Activated B cell treated with CpG ODN at 0.5 μM for 24 hours (primary cell): ENCODE results near the gene SNAPC3. TPM values are rescaled to one million over a fixed set of nuclear protein-coding genes. Genes with fewer than 3 reads are reported as not detected.
A peak's percentile ranks its signal among the peaks of the same experiment; 100 is the strongest.

Experiments used
- ATAC-seq: fragments of 200-7000 bp; cut with Tn5 transposase; one replicate; pipeline ENCODE4 v1.10.0; 2021; ENCODE audit warnings: low read depth, mild to moderate bottlenecking, moderate library complexity
- CTCF ChIA-PET: fragments of 350-600 bp; sonication (Branson Sonifier 250); formaldehyde crosslinking; loops from one replicate; lab custom pipeline; 2021; ENCODE audit warnings: antibody characterized with exemption; lab: Charles Lee
- POLR2A ChIA-PET: fragments of 350-600 bp; sonication (Branson Sonifier 250); formaldehyde crosslinking; loops from one replicate; lab custom pipeline; 2021; ENCODE audit warnings: antibody characterized with exemption; lab: Charles Lee
- DNase-seq: peaks from one replicate; pipeline ENCODE4 v3.0.0; 2022
- H3K27ac Mint-ChIP-seq: one replicate; pipeline ENCODE4 v1.8.0; 2020; ENCODE audit warnings: mixed read lengths
- H3K27me3 Mint-ChIP-seq: one replicate; pipeline ENCODE4 v1.8.0; 2021; ENCODE audit warnings: mixed read lengths
- H3K36me3 Mint-ChIP-seq: one replicate; pipeline ENCODE4 v1.8.0; 2021; ENCODE audit warnings: low read depth, mixed read lengths
- H3K4me1 Mint-ChIP-seq: one replicate; pipeline ENCODE4 v1.8.0; 2021; ENCODE audit warnings: mixed read lengths
- H3K4me3 Mint-ChIP-seq: one replicate; pipeline ENCODE4 v1.8.0; 2020; ENCODE audit warnings: mild to moderate bottlenecking, mixed read lengths
- H3K9me3 Mint-ChIP-seq: one replicate; pipeline ENCODE4 v1.8.0; 2020; ENCODE audit warnings: mixed read lengths
- intact Hi-C: fragments of 100-400 bp; cut with micrococcal nuclease; formaldehyde crosslinking; loops from one replicate; pipeline ENCODE4 v1.15.1; 2024
- total RNA-seq: library from RNA; stranded (reverse); gene quantifications from 2 replicates; pipeline ENCODE4 v1.2.3, GENCODE V29; 2022
- TF ChIP-seq, protein P1 (sequence below): fragments of 200-600 bp; IDR thresholded peaks from one replicate; pipeline ENCODE4 v1.8.0; 2022; ENCODE audit warnings: antibody characterized with exemption, mild to moderate bottlenecking

Gene SNAPC3
- total RNA-seq, 1 donor from 2014 or later, result 36.4 TPM

GRCh38 chr9:15469406-15469805 lies 46.7 kb downstream of the SNAPC3 start:
- intact Hi-C loops, result loop anchor here (5.0 kb wide), 1 partner anchor 47 kb away; the partner anchor contains the start of gene SNAPC3
- Mint-ChIP-seq H3K9me3 (no peaks in the 10 kb centered on the region), H3K4me1 (peaks cover 2% of the 10 kb centered on the region), H3K36me3 (peaks cover 77% of the 10 kb centered on the region), H3K27me3 (no peaks in the 10 kb centered on the region), H3K27ac (no peak overlapping the region), H3K4me3 (no peak overlapping the region)
- DNase-seq, result no peak
- TF ChIP-seq, protein P1, sequence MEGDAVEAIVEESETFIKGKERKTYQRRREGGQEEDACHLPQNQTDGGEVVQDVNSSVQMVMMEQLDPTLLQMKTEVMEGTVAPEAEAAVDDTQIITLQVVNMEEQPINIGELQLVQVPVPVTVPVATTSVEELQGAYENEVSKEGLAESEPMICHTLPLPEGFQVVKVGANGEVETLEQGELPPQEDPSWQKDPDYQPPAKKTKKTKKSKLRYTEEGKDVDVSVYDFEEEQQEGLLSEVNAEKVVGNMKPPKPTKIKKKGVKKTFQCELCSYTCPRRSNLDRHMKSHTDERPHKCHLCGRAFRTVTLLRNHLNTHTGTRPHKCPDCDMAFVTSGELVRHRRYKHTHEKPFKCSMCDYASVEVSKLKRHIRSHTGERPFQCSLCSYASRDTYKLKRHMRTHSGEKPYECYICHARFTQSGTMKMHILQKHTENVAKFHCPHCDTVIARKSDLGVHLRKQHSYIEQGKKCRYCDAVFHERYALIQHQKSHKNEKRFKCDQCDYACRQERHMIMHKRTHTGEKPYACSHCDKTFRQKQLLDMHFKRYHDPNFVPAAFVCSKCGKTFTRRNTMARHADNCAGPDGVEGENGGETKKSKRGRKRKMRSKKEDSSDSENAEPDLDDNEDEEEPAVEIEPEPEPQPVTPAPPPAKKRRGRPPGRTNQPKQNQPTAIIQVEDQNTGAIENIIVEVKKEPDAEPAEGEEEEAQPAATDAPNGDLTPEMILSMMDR, result no peak
- ChIA-PET CTCF (interaction anchor here (1.1 kb wide), 1 partner anchor 15 kb away, joined by 3 read pairs; no protein-coding TSS in a partner anchor), POLR2A (no interaction called here)
- ATAC-seq, result no peak

DNA sequence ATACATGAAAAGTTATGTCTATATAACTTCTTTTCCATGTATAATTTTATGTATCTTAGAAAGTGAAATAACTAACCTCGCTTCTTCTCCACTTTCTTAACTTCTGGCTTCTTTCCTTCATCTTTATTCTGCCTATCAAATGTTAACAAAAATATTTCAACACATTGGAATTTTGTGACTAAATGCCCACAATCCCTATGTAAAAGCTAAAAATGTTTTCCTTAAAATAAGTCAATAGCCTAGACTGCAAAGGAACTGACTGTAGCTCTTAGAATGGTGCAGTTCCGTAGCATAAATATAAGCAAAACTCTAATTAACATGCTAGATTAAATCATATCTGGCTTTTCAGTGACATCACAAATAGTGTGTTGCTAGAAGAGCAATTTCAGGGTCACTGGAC lies 47.2 kb downstream of the SNAPC3 start:
- DNase-seq (no peak), ATAC-seq (no peak)
- TF ChIP-seq, protein P1, result no peak
- H3K27ac Mint-ChIP-seq, result no peak overlapping the region
- ChIA-PET POLR2A (interaction anchor here (1.4 kb wide), 1 partner anchor 83 kb away, joined by 3 read pairs; the partner anchor contains the start of gene CCDC171), CTCF (interaction anchor here (1.1 kb wide), 1 partner anchor 14 kb away, joined by 3 read pairs; no protein-coding TSS in a partner anchor)
- peaks cover 2% of the 10 kb centered on the region for H3K4me1 Mint-ChIP-seq
- no peaks in the 10 kb centered on the region for H3K9me3 Mint-ChIP-seq
- no peak overlapping the region for H3K4me3 Mint-ChIP-seq
- H3K36me3 Mint-ChIP-seq, result peaks cover 74% of the 10 kb centered on the region
- intact Hi-C loops, result loop anchor here (5.0 kb wide), 1 partner anchor 48 kb away; the partner anchor contains the start of gene SNAPC3
- no peaks in the 10 kb centered on the region for H3K27me3 Mint-ChIP-seq

DNA sequence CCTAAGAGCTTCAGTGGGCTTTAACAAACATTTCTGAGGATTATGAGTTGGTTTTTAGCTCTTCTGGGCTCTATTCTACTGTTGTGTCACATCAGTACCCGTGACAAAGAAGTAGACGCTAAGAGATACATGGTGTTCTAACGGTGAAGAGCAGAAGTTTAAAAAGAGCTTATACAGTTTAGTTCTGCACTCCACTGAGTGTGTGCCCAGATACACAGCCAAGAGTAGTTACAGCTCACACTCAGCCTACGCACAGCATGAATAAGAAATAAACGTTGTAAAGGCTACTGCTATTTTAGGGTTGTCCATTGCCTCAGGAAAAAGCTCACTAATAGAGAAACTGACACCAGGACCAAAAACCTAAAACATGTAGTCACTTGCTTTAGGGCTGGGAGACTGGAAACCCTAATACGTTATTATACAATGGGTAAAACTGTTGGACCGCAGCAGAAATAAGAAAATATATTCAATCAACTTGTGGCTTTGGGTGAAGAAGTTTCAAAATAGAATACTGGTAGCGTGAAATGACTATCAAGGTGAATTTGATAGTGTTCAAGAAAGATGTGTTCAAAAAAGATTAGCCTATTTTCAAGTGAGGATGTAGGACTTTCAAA lies 53.4 kb downstream of the SNAPC3 start:
- Mint-ChIP-seq H3K27ac (no peak overlapping the region), H3K27me3 (no peaks in the 10 kb centered on the region), H3K4me1 (peaks cover 2% of the 10 kb centered on the region), H3K36me3 (peaks cover 57% of the 10 kb centered on the region), H3K4me3 (no peak overlapping the region), H3K9me3 (no peaks in the 10 kb centered on the region)
- TF ChIP-seq, protein P1, result no peak
- no peak for DNase-seq
- POLR2A ChIA-PET, result interaction anchor here (0.5 kb wide), 1 partner anchor 270 kb away, joined by 7 read pairs; no protein-coding TSS in a partner anchor
- CTCF ChIA-PET, result no interaction called here
- intact Hi-C loops, result no loop called here
- no peak for ATAC-seq

- Mint-ChIP-seq H3K9me3 (no peaks in the 10 kb centered on the region), H3K27me3 (no peaks in the 10 kb centered on the region), H3K27ac (no peak overlapping the region), H3K4me1 (peaks cover 15% of the 10 kb centered on the region), H3K36me3 (peaks cover 56% of the 10 kb centered on the region), H3K4me3 (no peak overlapping the region)
- CTCF ChIA-PET, result no interaction called here
- DNase-seq, result no peak
- POLR2A ChIA-PET, result no interaction called here
- intact Hi-C loops, result loop anchor here (2.0 kb wide), 1 partner anchor 15 kb away; no protein-coding TSS in a partner anchor
- TF ChIP-seq, protein P1, result no peak
- ATAC-seq, result no peak
These were observed 57.4 kb downstream of the SNAPC3 start for GRCh38 chr9:15480028-15480427.

- TF ChIP-seq, protein P1, result no peak
- Mint-ChIP-seq H3K27me3 (no peaks in the 10 kb centered on the region), H3K4me1 (peaks cover 18% of the 10 kb centered on the region), H3K4me3 (no peak overlapping the region), H3K27ac (peak overlapping the region; percentile 8), H3K9me3 (no peaks in the 10 kb centered on the region), H3K36me3 (peaks cover 61% of the 10 kb centered on the region)
- DNase-seq (no peak), ATAC-seq (no peak)
- CTCF ChIA-PET, result interaction anchor here (1.5 kb wide), 1 partner anchor 13 kb away, joined by 3 read pairs; no protein-coding TSS in a partner anchor
- POLR2A ChIA-PET, result interaction anchor here (1.1 kb wide), 1 partner anchor 71 kb away, joined by 3 read pairs; the partner anchor contains the start of gene CCDC171
- intact Hi-C loops, result no loop called here
These were observed 59.5 kb downstream of the SNAPC3 start for GRCh38 chr9:15482146-15482545.
